ENCODE data around the gene SLC1A3. TPM values are rescaled to one million over a fixed set of nuclear protein-coding genes. Genes with fewer than 3 reads are reported as not detected.

Gene SLC1A3
- total and polyA plus RNA-seq, 2 of the 4 experiments (the other 2 are of a cell fraction) = 0.27 to 1.3 TPM

DNA sequence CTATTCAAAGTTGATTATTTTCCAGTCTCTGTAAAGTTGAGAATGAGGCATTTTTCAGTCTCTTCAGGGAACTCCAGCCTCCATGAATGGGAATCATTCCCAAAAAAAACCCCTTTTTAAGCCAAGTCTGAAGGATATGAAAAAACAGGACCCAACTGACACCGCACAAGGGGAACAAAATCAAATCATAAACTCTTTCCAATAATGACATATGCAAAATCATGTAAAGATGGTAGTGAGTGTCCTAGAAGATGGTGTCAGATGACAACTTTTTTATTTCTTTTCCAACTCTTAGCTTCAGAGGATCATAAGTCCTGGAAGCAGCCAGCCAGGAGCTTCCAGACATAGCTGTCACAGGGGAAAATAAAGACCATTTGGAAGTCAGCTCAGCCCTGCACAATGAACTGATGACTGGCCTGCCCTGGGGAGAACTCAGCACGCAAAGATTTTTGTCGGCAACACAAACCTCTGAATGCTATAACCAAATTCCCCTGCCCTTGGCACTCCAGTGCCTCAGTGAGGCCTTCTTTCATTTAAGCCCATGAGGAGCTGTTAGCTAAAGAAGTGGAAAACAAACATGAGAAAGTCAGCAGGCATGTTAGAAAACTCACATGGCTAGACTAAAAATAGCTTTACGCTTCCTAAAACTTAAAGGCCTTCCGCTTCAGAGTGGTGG lies 85.4 kb downstream of the SLC1A3 start:
- no peak for ATAC-seq (ENCODE audit: low read depth)
- no peak overlapping the region for H2AK5ac ChIP-seq (ENCODE audit: low read depth, low read length)
- no peak overlapping the region for H3K4me2 ChIP-seq (ENCODE audit: low read depth, low read length)
- no CpG with 5 or more reads among the region's 5 CpGs for WGBS, 2 experiments (ENCODE audit: extremely low coverage in 2 of 2, insufficient read length in 1 of 2)
- no peak overlapping the region for H2BK20ac ChIP-seq (ENCODE audit: low read depth, low read length)
- H3K9me1 ChIP-seq (ENCODE audit: insufficient read depth, low read length) = peaks cover 3% of the 10 kb centered on the region; the same call in 1 of the 2 replicates
- no peak overlapping the region for H3K9ac ChIP-seq (ENCODE audit: low read depth, low read length)
- H3K14ac ChIP-seq (replicated peaks; ENCODE audit: low read depth, low read length) = no peak overlapping the region
- no peak overlapping the region for H3K4ac ChIP-seq (ENCODE audit: low read depth, low read length)
- H3K56ac ChIP-seq (ENCODE audit: extremely low read depth, insufficient read depth, low read length) = no peak overlapping the region
- H2BK15ac ChIP-seq (ENCODE audit: low read depth, low read length) = no peak overlapping the region
- H2AK9ac ChIP-seq (replicated peaks; ENCODE audit: low read depth, low read length, poor library complexity) = no peak overlapping the region
- no peak overlapping the region for H4K8ac ChIP-seq (ENCODE audit: low read depth in 2 of 2, low read length in 2 of 2)
- no peak overlapping the region for H2BK5ac ChIP-seq (ENCODE audit: low read depth, low read length, poor library complexity, severe bottlenecking)
- H4K91ac ChIP-seq (ENCODE audit: insufficient read depth, low read depth, low read length) = no peak overlapping the region
- no peak overlapping the region for H2BK120ac ChIP-seq (ENCODE audit: low read depth, low read length)
- H3K9me3 ChIP-seq (ENCODE audit: control insufficient read depth, insufficient read depth, low read length) = no peaks in the 10 kb centered on the region
- POLR2A ChIA-PET (ENCODE audit: unreplicated experiment) = no interaction called here
- H3K4me1 ChIP-seq (ENCODE audit: control insufficient read depth, insufficient read depth, low read length) = peaks cover 2% of the 10 kb centered on the region; the same call in 1 of the 2 replicates
- in situ Hi-C loops (cut with MboI; ENCODE audit: low sequenced_read_pairs) = loop anchor here (5.0 to 10.0 kb wide), 3 partner anchors 187 to 427 kb away; no protein-coding TSS in a partner anchor
- no peaks in the 10 kb centered on the region for H3K36me3 ChIP-seq (ENCODE audit: control insufficient read depth, insufficient read depth, low read length)
- no peaks in the 10 kb centered on the region for H4K20me1 ChIP-seq (ENCODE audit: insufficient read depth, low read length)
- no peaks in the 10 kb centered on the region; the same call in 1 of the 2 replicates for H3K27me3 ChIP-seq (ENCODE audit: control insufficient read depth, insufficient read depth, low read length)
- no peak overlapping the region for H3K18ac ChIP-seq (ENCODE audit: low read depth, low read length)
- no peak overlapping the region for H2AFZ ChIP-seq (replicated peaks; ENCODE audit: low read length, poor library complexity)
- dilution Hi-C loops (cut with HindIII; ENCODE audit: low sequenced_read_pairs, unreplicated experiment) = no loop called here
- BruUV-seq (replicated peaks) = no TSS peak
- H3K27ac ChIP-seq (ENCODE audit: insufficient read depth, low read length) = no peak overlapping the region
- peak; percentile 5 for DNase-seq
- H3K79me1 ChIP-seq (ENCODE audit: low read depth in 1 of 2, low read length in 2 of 2) = no peaks in the 10 kb centered on the region
- intact Hi-C loops (cut with micrococcal nuclease) = loop anchor here (2.0 to 10.0 kb wide), 6 partner anchors 85 to 617 kb away; partner anchors contain the start of genes RANBP3L and SLC1A3
- no peak overlapping the region for H4K5ac ChIP-seq (ENCODE audit: low read depth, low read length)
- H3K4me3 ChIP-seq (ENCODE audit: insufficient read depth, low read depth, low read length) = no peak overlapping the region
- CTCF ChIA-PET = interaction anchor here (1.0 to 1.5 kb wide), 2 partner anchors 277 to 613 kb away, joined by 3 to 6 read pairs; no protein-coding TSS in a partner anchor
- no peak overlapping the region for H3K23ac ChIP-seq (ENCODE audit: low read depth, low read length)
- no peak for TF ChIP-seq POLR2A (IDR thresholded peaks at IDR 0.05; ENCODE audit: low read depth, low read length)
- no peak for TF ChIP-seq MAZ (IDR thresholded peaks at IDR 0.05; ENCODE audit: borderline replicate concordance, low read depth, low read length)
- no peak for TF ChIP-seq SMC3 (IDR thresholded peaks at IDR 0.05; ENCODE audit: low read depth, low read length)
- TF ChIP-seq RFX5 (IDR thresholded peaks at IDR 0.05; ENCODE audit: low read depth, low read length) = no peak
- TF ChIP-seq MXI1 (IDR thresholded peaks at IDR 0.05; ENCODE audit: borderline replicate concordance, low read depth, low read length) = no peak
- TF ChIP-seq, protein P1, sequence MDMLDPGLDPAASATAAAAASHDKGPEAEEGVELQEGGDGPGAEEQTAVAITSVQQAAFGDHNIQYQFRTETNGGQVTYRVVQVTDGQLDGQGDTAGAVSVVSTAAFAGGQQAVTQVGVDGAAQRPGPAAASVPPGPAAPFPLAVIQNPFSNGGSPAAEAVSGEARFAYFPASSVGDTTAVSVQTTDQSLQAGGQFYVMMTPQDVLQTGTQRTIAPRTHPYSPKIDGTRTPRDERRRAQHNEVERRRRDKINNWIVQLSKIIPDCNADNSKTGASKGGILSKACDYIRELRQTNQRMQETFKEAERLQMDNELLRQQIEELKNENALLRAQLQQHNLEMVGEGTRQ (IDR thresholded peaks at IDR 0.05; ENCODE audit: low read depth, low read length) = no peak
- no peak for TF ChIP-seq FOS (IDR thresholded peaks at IDR 0.05; ENCODE audit: low read depth, low read length)
- no peak for TF ChIP-seq RCOR1 (IDR thresholded peaks at IDR 0.05; ENCODE audit: insufficient replicate concordance, low read length)
- TF ChIP-seq, protein P2, sequence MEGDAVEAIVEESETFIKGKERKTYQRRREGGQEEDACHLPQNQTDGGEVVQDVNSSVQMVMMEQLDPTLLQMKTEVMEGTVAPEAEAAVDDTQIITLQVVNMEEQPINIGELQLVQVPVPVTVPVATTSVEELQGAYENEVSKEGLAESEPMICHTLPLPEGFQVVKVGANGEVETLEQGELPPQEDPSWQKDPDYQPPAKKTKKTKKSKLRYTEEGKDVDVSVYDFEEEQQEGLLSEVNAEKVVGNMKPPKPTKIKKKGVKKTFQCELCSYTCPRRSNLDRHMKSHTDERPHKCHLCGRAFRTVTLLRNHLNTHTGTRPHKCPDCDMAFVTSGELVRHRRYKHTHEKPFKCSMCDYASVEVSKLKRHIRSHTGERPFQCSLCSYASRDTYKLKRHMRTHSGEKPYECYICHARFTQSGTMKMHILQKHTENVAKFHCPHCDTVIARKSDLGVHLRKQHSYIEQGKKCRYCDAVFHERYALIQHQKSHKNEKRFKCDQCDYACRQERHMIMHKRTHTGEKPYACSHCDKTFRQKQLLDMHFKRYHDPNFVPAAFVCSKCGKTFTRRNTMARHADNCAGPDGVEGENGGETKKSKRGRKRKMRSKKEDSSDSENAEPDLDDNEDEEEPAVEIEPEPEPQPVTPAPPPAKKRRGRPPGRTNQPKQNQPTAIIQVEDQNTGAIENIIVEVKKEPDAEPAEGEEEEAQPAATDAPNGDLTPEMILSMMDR (conservative IDR thresholded peaks at IDR 0.05; ENCODE audit: low read depth, low read length) = no peak
- no peak for TF ChIP-seq CEBPB (IDR thresholded peaks at IDR 0.05; ENCODE audit: low read depth, low read length)
- no peak for TF ChIP-seq NFE2L2 (IDR thresholded peaks at IDR 0.05; ENCODE audit: low read depth, low read length)
- no peak for TF ChIP-seq CHD1 (IDR thresholded peaks at IDR 0.05; ENCODE audit: low read depth, low read length)
- TF ChIP-seq BHLHE40 (IDR thresholded peaks at IDR 0.05; ENCODE audit: low read depth, low read length) = no peak
- TF ChIP-seq RAD21 (IDR thresholded peaks at IDR 0.05; ENCODE audit: low read length) = no peak
- no peak for TF ChIP-seq MAFK (IDR thresholded peaks at IDR 0.05; ENCODE audit: low read depth, low read length)
